NCI-H1048 (cell line): Measurements from ENCODE around the gene FANCD2.
"Not testable (repeated sequence)": the region's sequence is repeated elsewhere in the genome, so short reads cannot be mapped to it uniquely, and the experiment has no call there.

Source experiments
- DNase-seq: peaks from one replicate; lab custom pipeline; 2025; lab: John Stamatoyannopoulos, UW

The FANCD2 gene

GRCh38 chr3:10026084-10026890 lies at the start of gene FANCD2:
FANCD2 (plus strand) TSS chr3:10026437; CDS start chr3:10028658, 2,221 bp downstream.
- DNase-seq, result peak; percentile 73

DNA sequence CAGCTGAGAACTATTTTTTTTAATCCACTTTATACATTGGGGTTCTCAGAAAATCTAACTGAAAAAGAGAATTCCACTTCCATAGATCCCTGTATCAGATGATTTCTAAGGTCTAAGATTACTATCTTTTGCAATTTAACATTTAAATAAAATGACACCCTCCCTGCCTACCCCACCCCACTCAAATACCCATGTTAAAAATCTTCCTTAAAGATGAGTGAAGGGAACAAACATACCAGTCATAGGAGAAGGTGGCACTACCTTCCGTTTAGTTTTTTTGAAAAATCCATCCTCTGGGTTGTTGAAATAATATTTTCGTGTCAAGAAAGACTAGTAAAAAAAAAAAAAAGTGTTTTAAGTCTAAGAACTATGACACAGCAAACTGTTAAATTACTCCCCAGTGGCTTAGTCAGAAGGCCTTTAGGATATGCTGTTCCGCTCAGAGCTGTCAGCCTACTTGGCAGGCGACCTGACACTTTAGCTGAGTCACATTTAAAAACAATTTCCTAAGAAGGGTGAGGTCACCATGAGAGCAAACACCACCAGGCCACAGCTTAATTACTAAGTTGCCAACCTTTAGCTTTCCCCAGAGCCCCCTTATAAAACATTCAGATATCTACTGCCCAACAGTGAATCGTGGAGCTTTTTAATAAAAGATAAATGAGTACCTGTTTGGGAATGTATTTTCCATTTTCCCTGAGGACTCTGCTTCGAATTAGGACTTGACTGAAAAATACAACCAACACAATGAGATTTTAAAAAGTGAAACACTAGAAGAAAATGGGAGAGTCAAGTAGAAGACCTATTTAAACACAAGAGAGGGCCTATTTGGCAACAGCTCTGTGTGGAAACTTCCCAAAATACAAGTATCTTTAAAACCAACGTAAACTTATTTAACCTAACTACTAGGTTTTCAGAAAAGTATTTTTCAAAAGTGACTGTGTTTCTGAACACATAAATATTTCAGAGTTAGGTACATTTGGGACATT lies 49.2 kb upstream of the FANCD2 start:
- no peak for DNase-seq

- no peak for DNase-seq
Measured at GRCh38 chr3:9978710-9979305, 47.4 kb upstream of the FANCD2 start.

DNA sequence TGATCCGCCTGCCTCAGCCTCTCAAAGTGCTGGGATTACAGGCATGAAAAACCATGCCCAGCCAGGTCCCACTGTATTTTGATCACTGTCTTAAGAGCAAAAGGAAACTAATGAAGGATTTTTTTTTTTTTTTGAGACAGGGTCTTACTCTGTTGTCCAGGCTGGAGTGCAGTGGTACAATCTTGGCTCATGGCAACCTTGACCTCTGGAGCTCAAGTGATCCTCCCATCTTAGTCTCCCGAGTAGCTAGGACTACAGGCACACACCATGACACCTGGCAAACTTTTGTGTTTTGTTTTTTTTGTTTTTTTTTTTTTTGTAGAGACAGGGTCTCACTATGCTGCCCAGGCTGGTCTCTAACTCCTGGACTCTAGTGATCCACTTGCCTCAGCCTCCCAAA lies 46.0 kb upstream of the FANCD2 start:
- no peak for DNase-seq

GRCh38 chr3:9986230-9986725 lies 40.0 kb upstream of the FANCD2 start:
- no peak for DNase-seq

GRCh38 chr3:9994086-9994844 lies 32.0 kb upstream of the FANCD2 start:
- no peak for DNase-seq

DNA sequence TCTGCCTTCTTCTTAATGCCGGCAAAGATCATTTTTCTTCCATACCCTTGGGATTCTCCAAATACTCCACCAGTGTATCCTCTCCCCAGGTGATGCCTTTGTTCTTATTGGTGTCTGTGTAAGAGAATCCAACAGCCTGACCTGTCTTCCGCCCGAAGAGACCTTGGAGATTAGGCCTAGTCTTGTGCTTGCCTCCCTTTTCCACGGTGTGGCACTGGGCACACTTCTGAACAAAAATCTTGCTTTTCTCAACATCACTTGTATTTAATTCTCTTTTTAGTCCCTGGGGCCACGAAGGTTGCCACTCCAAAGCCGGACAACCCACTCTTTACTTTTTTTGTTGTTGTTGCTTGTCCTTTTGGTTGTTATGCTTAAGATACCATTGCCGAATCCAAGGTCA lies 25.6 kb upstream of the FANCD2 start:
- DNase-seq, result no peak

GRCh38 chr3:10002951-10003350 lies 23.3 kb upstream of the FANCD2 start:
- DNase-seq, result no peak

DNA sequence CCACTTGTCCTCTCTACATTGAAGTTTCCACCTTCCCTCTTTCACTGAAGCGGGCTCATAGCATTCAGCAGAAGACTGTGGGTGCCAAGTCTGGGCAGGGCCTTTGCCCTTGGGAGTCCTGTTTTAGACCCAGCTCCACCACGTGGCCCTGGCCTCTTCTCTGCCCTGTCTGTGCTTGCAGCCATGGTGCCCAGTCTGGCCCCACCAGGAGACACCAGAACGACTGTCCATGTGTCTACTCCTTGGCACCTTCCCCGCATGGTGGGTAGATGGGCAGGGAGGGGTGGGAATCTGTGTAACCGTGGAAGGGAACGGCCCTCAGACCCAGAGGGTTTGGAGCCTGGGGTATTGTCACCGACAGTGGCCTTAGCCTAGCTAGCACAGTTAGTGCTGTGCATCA lies 21.7 kb upstream of the FANCD2 start:
- no peak for DNase-seq

GRCh38 chr3:10004960-10005564 lies 21.2 kb upstream of the FANCD2 start:
- DNase-seq, result no peak

DNA sequence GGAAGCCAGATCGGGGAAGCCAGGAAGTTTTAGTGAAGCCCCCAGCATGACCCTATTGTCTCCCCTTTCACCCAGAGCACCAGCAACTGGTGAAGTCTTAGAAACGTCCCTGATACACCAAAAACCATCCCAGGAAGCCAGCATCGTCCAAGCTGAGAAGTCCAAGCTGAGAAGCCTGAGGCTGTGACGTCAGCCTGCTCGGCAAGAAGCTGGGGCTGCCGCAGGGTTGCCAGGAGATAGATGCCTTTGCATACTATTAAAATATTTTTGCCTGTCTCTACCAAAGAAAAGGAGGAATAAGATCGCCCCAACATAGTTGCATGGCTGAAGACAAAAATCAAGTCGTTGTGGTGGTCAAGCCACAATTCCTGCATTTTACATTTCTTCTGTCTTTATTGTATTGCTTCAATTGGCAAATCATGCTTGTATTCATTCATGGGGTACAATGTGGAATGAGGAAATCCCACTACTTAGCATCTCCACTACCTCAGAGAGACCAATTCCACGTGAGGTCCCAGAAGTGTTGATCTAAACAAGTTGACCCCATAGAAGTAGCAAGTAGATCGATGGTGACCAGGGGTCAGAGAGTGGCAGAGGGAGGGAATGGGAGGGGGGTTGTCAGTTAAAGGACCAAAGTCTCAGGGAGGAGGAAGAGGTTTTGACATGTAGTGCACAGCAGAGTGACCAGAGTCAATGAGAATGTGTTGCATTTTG lies 20.0 kb upstream of the FANCD2 start:
- DNase-seq, result no peak

DNA sequence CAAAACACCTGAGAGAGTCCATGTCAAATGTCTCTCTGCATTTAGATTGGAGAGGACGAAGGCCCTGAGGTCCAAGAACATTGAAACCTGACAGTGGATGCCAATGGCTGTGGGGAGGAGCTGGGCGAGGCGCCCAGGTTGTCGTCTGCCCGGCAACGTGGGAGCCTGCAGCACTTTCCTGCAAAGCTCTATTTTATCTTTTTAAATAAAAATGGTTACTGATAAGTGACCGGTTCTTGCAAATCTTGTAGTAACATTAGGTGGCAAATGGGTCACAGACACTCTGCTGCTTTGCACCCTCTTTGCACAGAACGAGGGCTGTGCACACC lies 19.5 kb upstream of the FANCD2 start:
- DNase-seq, result no peak

DNA sequence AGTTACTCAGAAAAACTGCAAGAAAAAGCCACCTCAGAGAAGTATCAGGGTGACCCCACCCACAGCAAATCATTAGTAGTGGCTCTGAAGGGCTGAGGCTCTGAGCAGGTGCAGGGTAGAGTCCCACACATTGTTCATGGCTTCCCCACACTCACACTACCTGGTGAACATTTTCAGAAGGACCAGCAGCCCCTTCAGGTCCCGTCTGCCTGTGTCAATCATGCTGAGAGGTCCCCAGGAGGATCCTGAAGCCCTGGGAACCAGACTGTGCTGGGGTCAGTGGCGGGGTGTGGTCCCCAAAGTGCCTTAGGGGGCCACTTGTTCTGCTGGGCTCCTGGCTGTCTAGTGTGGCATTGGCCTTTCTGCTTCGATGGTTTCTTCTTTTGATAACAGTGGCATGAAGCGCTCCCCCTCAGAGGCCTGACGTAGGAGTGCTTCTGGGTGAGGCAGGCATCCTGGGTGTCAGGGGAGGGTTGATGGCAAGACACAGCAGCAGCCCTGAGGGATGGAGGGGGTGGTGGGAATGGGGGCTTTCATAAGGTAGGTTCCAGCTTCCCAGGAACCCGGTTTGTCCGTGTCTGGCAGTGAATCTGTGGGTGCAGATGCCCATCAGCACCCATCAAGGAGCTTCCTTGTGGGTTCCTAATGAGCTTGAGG lies 19.0 kb upstream of the FANCD2 start:
- DNase-seq, result no peak

DNA sequence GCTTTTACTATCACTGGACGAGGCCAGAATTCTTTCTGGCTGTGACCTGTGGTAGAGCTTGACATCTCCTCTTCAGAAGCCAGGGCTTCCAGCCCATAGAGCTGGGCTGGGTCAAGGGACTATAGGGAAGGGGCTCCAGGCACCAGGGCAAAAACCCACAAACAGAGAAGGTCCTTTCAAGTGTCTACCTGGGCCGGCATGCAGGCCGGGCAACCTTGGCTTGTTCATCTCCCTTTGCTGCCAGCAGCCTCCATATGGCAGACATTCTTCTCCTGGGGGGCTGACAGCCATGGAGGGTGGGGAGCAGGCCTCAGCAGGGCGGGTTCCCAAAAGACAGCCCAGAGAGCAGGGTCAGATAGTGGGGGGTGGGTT lies 18.0 kb upstream of the FANCD2 start:
- not testable (repeated sequence) for DNase-seq

DNA sequence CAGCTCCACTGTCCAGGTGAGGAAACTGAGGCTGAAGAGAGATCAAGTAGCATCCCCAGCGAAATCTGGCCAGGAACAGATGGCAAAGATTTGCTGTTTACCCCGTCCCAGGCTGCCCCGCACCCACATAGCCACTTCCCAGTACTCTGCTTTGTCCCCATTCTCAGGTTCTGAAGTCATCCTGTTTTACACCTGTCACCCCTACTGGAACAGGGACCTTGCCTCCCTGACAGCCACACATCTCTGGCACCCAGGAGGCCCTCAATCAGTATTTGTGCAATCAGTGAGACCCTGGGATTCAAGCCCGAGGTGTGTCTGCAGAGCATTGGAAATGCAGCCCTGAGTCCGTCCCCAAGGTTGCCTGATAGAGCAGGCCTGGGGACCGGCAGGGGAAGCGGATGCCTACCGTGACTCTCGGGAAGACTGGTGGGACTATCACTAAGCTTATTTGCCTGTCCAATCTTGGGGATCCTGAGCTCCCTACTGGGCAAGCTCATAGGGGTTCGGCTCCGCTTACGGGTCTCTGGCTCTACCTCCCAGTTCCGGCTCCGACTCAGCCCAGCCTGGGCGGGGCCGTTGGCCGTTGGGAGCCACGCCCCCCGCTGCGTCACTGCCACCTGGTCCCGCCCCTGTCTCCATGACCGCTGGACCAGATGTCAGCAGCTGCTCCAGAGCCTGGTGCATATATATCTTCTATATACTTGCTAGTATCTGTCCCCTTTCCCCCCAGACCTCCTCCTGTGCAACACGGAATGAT lies 17.5 kb upstream of the FANCD2 start:
- no peak for DNase-seq

GRCh38 chr3:10010421-10010877 lies 15.8 kb upstream of the FANCD2 start:
- DNase-seq, result no peak

DNA sequence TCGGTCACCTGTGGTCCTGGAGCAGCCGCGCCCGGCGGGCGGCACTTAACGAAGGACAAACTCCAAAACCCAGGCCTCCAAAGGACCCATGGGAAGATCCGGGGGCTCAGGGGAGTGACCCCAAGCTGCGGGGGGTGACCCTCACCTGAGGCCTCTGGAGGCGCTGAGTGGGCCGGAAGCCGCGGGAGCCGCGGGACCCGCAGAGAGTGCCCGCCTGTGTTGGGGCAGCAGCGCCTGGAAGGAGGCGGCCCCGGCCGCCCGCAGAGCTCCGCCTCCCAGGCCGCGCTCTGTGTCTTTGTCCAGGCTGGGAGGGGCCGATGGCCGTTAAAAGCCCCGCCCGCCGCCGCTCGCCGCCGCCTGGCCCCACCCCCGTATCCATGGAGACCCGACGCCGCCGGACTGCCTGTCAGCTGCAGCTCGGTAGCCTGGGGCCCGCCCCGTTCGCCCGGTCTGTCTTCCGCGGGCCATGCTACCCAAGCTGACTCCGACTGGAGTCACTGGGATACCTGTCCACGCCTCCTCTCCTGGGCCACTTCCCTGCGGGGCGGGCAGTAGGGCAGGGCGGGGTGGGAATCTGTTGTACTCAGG lies 15.3 kb upstream of the FANCD2 start:
- peak; percentile 79 for DNase-seq

DNA sequence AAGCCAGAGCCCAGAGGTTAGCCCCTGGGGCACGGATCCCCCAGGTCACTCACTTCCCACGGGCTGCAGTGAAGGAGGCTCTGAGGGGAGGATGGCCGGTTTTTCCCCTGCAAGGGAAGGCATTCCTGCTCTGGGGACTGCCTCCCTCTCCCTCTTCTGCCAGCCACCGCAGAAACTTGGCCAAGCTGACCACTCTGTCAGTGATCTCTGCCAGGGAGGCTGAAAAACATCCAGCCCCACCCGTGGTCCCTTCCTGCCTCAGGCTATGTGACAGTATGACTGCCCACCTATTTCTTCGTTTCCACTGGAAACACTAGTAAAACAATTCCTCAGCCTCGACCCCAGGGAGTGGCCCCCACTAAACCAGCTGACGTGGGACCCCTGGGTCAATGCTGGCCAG lies 14.6 kb upstream of the FANCD2 start:
- DNase-seq, result no peak

DNA sequence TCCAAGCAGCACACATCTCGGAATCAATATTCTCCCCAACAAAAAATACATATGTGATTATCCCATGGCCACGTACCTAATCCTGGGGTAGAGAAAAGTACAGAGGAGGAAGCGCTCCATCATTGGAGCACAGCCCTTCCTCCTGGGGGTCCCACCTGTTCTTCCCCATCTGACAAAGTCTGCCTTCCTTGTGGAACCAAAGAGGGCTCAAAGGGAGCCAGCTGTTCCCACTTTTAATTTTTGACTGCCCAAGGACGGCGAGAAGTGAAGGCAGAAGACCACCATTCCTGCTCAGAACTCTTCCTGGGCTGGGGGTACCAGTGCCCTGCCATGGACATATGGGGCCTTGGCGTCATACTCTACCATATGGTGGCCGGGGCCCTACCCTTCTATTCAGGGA lies 14.1 kb upstream of the FANCD2 start:
- no peak for DNase-seq
